HepG2 (cell line): ENCODE measurements around the gene ATAD3A. TPM values are rescaled to one million over a fixed set of nuclear protein-coding genes. Genes with fewer than 3 reads are reported as not detected.

Experiments used
- ATAC-seq: fragments of 200-7000 bp; cut with Tn5 transposase; 3 replicates; pipeline ENCODE4 v1.9.1; 2020; ENCODE audit warnings: mild to moderate bottlenecking, moderate library complexity
- BruUV-seq: library from RNA; stranded (reverse); fragments of 400-500 nt; replicated peaks from 2 replicates; lab custom pipeline; 2021; lab: Mats Ljungman, UMichigan
- CTCF ChIA-PET: fragments of 300-600 bp; formaldehyde crosslinking; extraction: SDS; loops from one replicate; lab custom pipeline; 2021; ENCODE audit warnings: low total read pairs, inconsistent platforms, low intra/inter-chr PET ratio; lab: Yijun Ruan, JAX
- POLR2A ChIA-PET: fragments of 350-600 bp; sonication (Branson Sonifier 250); formaldehyde crosslinking; loops from one replicate; lab custom pipeline; 2020; ENCODE audit warnings: antibody characterized with exemption, inconsistent platforms; lab: Yijun Ruan, JAX
- DNase-seq: peaks from one replicate; pipeline ENCODE4 v3.0.0-alpha.2; 2015; ENCODE audit warnings: low spot score
- FAIRE-seq: peaks from 3 replicates; lab custom pipeline; 2011; peaks lifted over from hg19 to GRCh38; lab: Jason Lieb, UNC
- H2AFZ ChIP-seq: one replicate; pipeline ENCODE4 v1.6.1; 2011; ENCODE audit warnings: low read length, inconsistent platforms
- H3K27ac ChIP-seq: fragments of 300-600 bp; 3 replicates; pipeline ENCODE4 v1.8.0; 2011; ENCODE audit warnings: mixed run types, mild to moderate bottlenecking, mixed read lengths, low read length, inconsistent platforms; ENCODE audit not compliant: insufficient read depth; ENCODE audit errors: extremely low read length
- H3K27me3 ChIP-seq, 2 experiments: fragments of 200-600 bp in 1 of 2; 2 replicates in 1 of 2; 3 replicates in 1 of 2; pipeline versions ENCODE4 v1.6.0 to v1.8.0; 2011; ENCODE audit warnings: low read length in 2 of 2, mild to moderate bottlenecking in 2 of 2, moderate library complexity in 2 of 2, inconsistent platforms in 1 of 2; ENCODE audit not compliant: insufficient read depth in 2 of 2, control insufficient read depth in 1 of 2
- H3K36me3 ChIP-seq, 2 experiments: fragments of 200-600 bp in 1 of 2; replicated peaks in 1 of 2; 2 replicates in 1 of 2; 3 replicates in 1 of 2; pipeline versions ENCODE4 v1.5.1 to v1.8.0; 2011; ENCODE audit warnings: low read length in 2 of 2, inconsistent platforms in 1 of 2; ENCODE audit not compliant: insufficient read depth in 2 of 2, control insufficient read depth in 1 of 2
- H3K4me1 ChIP-seq: 2 replicates; pipeline ENCODE4 v1.5.1; 2012; ENCODE audit warnings: low read length, inconsistent platforms; ENCODE audit not compliant: insufficient read depth
- H3K4me2 ChIP-seq: 2 replicates; pipeline ENCODE4 v1.6.0; 2011; ENCODE audit warnings: low read depth, low read length, inconsistent platforms
- H3K4me3 ChIP-seq, 3 experiments: fragments of 200-600 bp in 1 of 3; sonication (generic), shearing (Covaris generic) in 1 of 3; replicated peaks in 1 of 3; 2 replicates each; pipeline ENCODE4 v1.5.1; 2011 to 2016; ENCODE audit warnings: low read length in 3 of 3, inconsistent platforms in 2 of 3, low read depth in 2 of 3, mild to moderate bottlenecking in 2 of 3, control low read depth in 1 of 3, mixed read lengths in 1 of 3; ENCODE audit not compliant: insufficient read depth in 1 of 3
- H3K79me2 ChIP-seq: one replicate; pipeline ENCODE4 v1.6.1; 2011; ENCODE audit warnings: low read length, inconsistent platforms; ENCODE audit not compliant: insufficient read depth
- H3K9ac ChIP-seq: 2 replicates; pipeline ENCODE4 v1.6.0; 2011; ENCODE audit warnings: mild to moderate bottlenecking, low read depth, low read length, inconsistent platforms; ENCODE audit not compliant: insufficient read depth
- H3K9me3 ChIP-seq: 2 replicates; pipeline ENCODE4 v1.5.1; 2012; ENCODE audit warnings: mild to moderate bottlenecking, low read length
- H4K20me1 ChIP-seq: 2 replicates; pipeline ENCODE4 v1.6.0; 2011; ENCODE audit warnings: inconsistent platforms, mild to moderate bottlenecking, low read length, moderate library complexity; ENCODE audit not compliant: insufficient read depth
- AGO2 ChIP-seq: fragments of 200-400 bp; formaldehyde crosslinking; optimal IDR thresholded peaks from 2 replicates; pipeline ENCODE3; 2017; ENCODE audit warnings: mild to moderate bottlenecking, low read depth, low read length, moderate library complexity
- ARNT2 ChIP-seq: sonication (generic); formaldehyde crosslinking; IDR thresholded peaks from 2 replicates; pipeline ENCODE4 v1.8.0; 2022; ENCODE audit warnings: mild to moderate bottlenecking, low read depth, missing genetic modification reagents, moderate library complexity
- ATRX ChIP-seq: sonication (generic); formaldehyde crosslinking; IDR thresholded peaks from 2 replicates; pipeline ENCODE4 v1.4.0; 2020; ENCODE audit warnings: missing genetic modification reagents, borderline replicate concordance
- DZIP1 ChIP-seq: sonication (generic); formaldehyde crosslinking; IDR thresholded peaks from 2 replicates; pipeline ENCODE4 v1.5.0; 2020; ENCODE audit warnings: mild to moderate bottlenecking, missing genetic modification reagents
- SYNCRIP ChIP-seq: fragments of 200-400 bp; formaldehyde crosslinking; IDR thresholded peaks from 2 replicates; pipeline ENCODE4 v1.6.1; 2018; ENCODE audit warnings: mild to moderate bottlenecking, low read depth, low read length; ENCODE audit not compliant: insufficient read depth
- THAP8 ChIP-seq: sonication (generic); formaldehyde crosslinking; IDR thresholded peaks from 2 replicates; pipeline ENCODE4 v1.5.1; 2020; ENCODE audit warnings: missing genetic modification reagents, mild to moderate bottlenecking, borderline replicate concordance
- WGBS: methylation state at CpG from one replicate; pipeline ENCODE4 v1.1.6; 2017; ENCODE audit warnings: low lambda C conversion rate; 5-methylcytosine and 5-hydroxymethylcytosine counted together
- in situ Hi-C: cut with HindIII; loops from 2 replicates; pipeline ENCODE4 v1.10.0; 2017; ENCODE audit warnings: low pct_unique_long_range_greater_than_20kb; ENCODE audit not compliant: extremely low pct_ligation_motif_present
- intact Hi-C: fragments of 100-400 bp; cut with micrococcal nuclease; formaldehyde crosslinking; loops from one replicate; pipeline ENCODE4 v1.10.0; 2022; ENCODE audit not compliant: unreplicated experiment
- polyA plus RNA-seq, 8 experiments: library from polyadenylated mRNA; depleted of rRNA in 3 of 8; stranded (reverse) in 7 of 8; unstranded in 1 of 8; fragments of >200 nt; fragmentation: Illumina TruSeq in 4 of 8; extraction: Trizol in 4 of 8; gene quantifications; 2 replicates each; pipeline versions ENCODE4 v1.2.1 to v1.2.3, GENCODE V29; 2011 to 2016; ENCODE audit warnings: low read depth in 4 of 8, missing spikeins in 1 of 8, mixed read lengths in 1 of 8; ENCODE audit not compliant: insufficient read depth in 1 of 8
- total RNA-seq, 5 experiments: library from RNA; depleted of rRNA; stranded (reverse); fragments of >200 nt; fragmentation: Illumina TruSeq; extraction: Trizol; gene quantifications; 2 replicates each; pipeline ENCODE4 v1.2.3, GENCODE V29; 2016; ENCODE audit warnings: low read depth in 1 of 5

Gene ATAD3A
- total and polyA plus RNA-seq, 2 of the 13 experiments (the other 11 are each of a cell fraction or from before 2014, with no cell fraction given): 10.6 to 49.0 TPM

GRCh38 chr1:1489231-1489630, 22.7 kb upstream of the ATAD3A start:
- Histone ChIP-seq H3K9me3 (no peaks in the 10 kb centered on the region), H3K4me1 (no peaks in the 10 kb centered on the region), H4K20me1 (no peaks in the 10 kb centered on the region), H3K27ac (no peak overlapping the region), H2AFZ (no peak overlapping the region), H3K27me3 (no peaks in the 10 kb centered on the region; a peak in 1 of 5 replicates), H3K9ac (no peak overlapping the region), H3K4me2 (no peak overlapping the region), H3K79me2 (no peaks in the 10 kb centered on the region), H3K4me3 (no peak overlapping the region), H3K36me3 (peaks cover 22 to 46% of the 10 kb centered on the region in 2 experiments; a peak in 4 of 5 replicates)
- ATAC-seq (no peak), DNase-seq (no peak), FAIRE-seq (no peak)
- BruUV-seq: no TSS peak
- POLR2A ChIA-PET: no interaction called here
- TF ChIP-seq DZIP1 (no peak), AGO2 (peak; percentile 21)
- CTCF ChIA-PET: no interaction called here
- WGBS: 100% methylated on average over 2 of the region's 16 CpGs
- intact Hi-C loops: no loop called here
- in situ Hi-C loops: no loop called here

GRCh38 chr1:1489861-1490260, 22.1 kb upstream of the ATAD3A start:
- no TSS peak for BruUV-seq
- in situ Hi-C loops: no loop called here
- Histone ChIP-seq H3K4me1 (no peaks in the 10 kb centered on the region), H2AFZ (no peak overlapping the region)
- TF ChIP-seq THAP8 (CRISPR knock-in tag): no peak
- no peak for TF ChIP-seq ATRX
- no peak for TF ChIP-seq ARNT2 (CRISPR knock-in tag)
- TF ChIP-seq SYNCRIP: no peak
- TF ChIP-seq AGO2: peak; percentile 24
- TF ChIP-seq, all 625 proteins: peak for 1
- Histone ChIP-seq H3K4me3 (no peak overlapping the region), H4K20me1 (no peaks in the 10 kb centered on the region), H3K36me3 (peaks cover 21 to 42% of the 10 kb centered on the region in 2 experiments; a peak in 4 of 5 replicates), H3K4me2 (no peak overlapping the region), H3K9ac (no peak overlapping the region), H3K79me2 (no peaks in the 10 kb centered on the region), H3K9me3 (no peaks in the 10 kb centered on the region), H3K27ac (no peak overlapping the region), H3K27me3 (no peaks in the 10 kb centered on the region; a peak in 1 of 5 replicates)
- WGBS: 98% methylated on average over 9 of the region's 19 CpGs
- ChIA-PET POLR2A (no interaction called here), CTCF (no interaction called here)
- no peak for FAIRE-seq
- intact Hi-C loops: no loop called here
- DNase-seq: no peak
- no peak for ATAC-seq
